Fibroblast of gingiva (primary cell): ENCODE measurements around the gene TOX3.

Source experiments
- DNase-seq: peaks from one replicate; pipeline ENCODE4 v3.0.0-alpha.2; 2011; ENCODE audit warnings: low read depth

Gene TOX3

DNA sequence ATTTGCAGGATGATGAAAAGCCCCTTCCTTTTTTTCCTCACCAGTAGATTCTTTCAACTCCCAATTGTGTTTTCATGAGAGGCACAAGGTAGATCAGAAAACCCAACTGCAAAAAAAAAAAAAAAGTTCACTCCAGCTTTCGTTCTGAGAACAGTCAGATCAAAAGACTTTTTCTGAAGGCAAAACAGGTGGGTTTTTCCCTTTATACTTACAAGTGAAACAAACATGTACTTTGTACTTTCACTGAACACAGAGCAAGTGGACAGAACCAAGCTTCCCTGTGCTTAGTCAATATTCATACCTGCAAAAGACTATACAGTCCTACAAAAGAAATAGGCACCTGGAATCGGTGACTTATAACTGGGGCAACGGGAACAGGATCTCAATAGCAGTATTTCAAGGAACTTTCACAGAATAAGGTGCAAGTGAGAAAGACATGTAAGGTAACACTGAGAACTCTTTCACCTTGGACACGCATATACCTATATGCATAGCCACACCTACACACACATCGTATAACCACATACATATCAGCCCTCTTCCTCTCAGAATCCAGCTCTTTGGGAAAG lies 54.1 kb downstream of the TOX3 start:
- DNase-seq: no peak

- DNase-seq: no peak
Observed at GRCh38 chr16:52491216-52491615, 55.7 kb downstream of the TOX3 start.

DNA sequence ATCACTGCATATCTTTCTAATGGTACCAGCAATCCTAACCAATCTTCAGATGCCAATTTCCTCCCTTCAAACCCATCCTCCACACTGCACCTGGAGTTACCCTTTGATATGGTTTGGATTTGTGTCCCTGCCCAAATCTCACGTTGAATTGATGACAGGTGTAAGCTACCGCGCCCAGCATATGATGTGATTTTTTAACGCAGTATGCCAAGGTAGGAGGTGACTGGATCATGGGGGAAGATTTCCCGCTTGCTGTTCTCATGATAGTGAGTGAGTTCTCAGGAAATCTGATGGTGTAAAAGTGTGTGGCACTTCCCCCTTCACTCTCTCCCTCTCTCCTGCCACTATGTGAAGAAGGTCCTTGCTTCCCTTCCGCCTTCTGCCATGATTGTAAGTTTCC lies 57.0 kb downstream of the TOX3 start:
- DNase-seq: no peak

- DNase-seq: no peak
Observed at GRCh38 chr16:52488837-52489289, 58.1 kb downstream of the TOX3 start.

DNA sequence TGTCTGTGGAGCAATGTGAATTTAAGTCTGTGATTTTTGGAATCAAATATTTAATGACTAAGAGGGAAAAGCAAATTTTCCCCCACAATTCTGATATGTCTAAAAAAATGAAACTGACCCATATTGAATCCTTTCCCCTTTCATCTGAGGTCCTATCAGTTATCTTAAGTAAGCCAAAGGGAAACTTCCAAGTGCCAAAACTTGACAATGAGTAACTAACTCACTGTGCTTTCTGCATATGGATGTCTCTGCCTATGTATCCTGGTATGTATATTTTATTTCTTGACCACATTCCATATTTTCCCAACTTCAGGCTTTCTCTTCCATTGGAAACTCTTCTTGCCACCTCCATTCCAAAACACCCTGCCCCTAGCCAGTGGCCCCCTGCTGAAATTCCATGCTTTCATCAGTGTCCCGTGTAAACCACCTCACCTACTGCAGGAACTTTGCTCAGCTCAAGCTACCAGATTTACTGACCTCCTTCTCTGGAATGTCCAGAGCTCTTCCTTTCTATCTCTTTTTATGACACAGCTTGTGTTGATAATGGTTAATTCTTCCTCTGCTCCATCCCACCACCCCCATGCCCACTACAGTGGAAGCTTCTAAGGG lies 59.0 kb downstream of the TOX3 start:
- DNase-seq: no peak

DNA sequence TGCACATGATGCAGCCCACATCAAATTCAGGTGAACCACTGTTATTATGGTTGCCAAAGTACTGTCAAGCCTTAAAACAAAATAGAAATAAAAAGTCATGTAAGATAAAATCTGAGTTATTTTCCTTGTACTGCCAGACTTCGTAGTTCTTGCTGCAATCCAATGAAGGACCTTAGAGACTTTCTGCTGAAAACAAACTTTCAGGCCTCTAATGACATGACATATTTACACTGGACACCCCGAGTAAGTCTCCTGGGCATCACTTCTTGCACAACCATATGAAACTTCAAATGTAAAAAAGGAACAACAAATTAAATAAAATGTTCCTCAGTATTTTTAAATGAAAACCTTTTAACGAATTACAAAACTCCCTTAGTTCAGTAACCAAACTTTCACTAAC lies 66.7 kb downstream of the TOX3 start:
- DNase-seq: no peak

DNA sequence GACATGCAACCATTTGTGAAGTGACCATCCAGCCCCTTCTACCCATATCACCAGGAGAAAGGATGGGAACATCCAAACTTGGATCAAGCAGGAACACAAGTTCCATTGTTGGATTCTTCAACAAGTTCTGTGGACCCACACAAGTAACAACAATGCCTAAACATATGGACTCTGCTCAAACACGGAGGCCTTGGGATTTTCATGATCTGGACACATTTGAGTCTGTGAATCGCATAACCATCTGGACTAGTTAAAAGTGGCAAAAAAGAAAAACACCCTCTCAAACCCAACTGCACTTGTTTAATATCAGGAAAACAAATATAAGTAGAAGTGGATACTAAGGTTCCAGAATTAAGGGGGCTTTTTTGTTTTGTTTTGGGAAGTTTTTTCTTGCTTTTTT lies 70.8 kb downstream of the TOX3 start:
- DNase-seq: no peak

- no peak for DNase-seq
Observed at GRCh38 chr16:52474679-52475078, 72.3 kb downstream of the TOX3 start.

- DNase-seq: no peak
Observed at GRCh38 chr16:52473096-52473495, 73.8 kb downstream of the TOX3 start.

- no peak for DNase-seq
Observed at GRCh38 chr16:52471650-52472370, 75.1 kb downstream of the TOX3 start.

DNA sequence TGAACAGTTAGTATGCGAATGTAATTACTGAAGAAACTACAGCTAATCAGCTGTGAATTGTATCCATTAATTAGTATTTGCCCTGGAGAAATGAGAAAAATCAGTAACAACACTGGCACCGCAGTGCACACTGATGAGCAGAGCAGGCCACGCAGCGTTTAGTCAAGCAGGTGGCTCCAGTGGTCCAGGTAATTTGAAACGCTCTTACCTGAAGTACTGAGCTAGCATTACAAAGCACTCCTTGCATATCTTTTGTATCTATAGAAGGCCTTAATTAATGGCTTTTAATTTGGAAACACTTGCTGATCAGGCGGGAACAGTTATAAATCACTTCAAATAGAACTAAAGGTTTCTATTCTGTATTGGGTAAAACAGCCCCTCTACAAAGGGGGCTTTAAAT lies 76.4 kb downstream of the TOX3 start:
- no peak for DNase-seq

DNA sequence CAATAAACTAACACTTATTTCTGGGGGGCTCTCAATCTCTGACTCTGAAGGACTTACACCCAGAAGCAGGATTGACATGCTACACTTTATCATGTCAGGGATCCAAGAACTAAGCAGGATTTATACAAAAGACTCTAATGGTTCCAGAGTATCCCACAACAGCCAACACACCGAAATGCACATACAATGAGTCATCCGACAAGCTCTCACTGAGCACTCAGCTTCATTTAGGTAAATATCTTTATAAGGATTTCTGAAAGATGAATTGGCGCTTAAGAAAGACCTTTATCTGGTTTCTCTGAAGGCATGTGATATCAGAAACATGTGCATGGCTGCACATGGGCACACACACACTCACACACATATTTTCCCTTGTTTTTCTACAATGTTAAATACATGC lies 77.2 kb downstream of the TOX3 start:
- DNase-seq: no peak

GRCh38 chr16:52469091-52469490 lies 77.9 kb downstream of the TOX3 start:
- DNase-seq: no peak

GRCh38 chr16:52467753-52468152 lies 79.2 kb downstream of the TOX3 start:
- no peak for DNase-seq

GRCh38 chr16:52466994-52467393 lies 79.9 kb downstream of the TOX3 start:
- no peak for DNase-seq

DNA sequence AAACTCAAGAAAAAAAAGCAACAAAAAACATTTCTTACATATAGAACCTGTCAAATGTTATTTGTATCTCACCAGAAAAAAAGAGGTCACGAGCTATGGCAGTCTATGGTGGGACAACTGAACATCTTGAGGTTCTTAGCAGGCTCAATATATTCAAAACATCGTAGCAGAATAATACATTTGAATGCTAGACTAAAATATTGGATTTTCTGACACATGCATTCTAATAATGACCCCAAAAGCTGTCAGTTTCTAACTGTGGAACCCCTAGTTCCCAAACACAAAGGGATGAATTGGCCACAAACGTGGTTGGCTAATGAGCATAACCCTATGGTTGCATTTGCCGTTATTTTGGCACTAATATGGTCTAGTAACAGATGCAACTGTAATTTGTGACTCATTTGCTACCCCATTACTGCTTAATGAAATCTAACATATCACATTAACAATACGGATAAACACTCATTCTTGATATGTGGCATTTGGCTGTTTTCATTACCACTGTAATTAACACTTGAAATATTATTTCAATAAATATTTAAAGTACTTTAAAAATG lies 81.2 kb downstream of the TOX3 start:
- no peak for DNase-seq

DNA sequence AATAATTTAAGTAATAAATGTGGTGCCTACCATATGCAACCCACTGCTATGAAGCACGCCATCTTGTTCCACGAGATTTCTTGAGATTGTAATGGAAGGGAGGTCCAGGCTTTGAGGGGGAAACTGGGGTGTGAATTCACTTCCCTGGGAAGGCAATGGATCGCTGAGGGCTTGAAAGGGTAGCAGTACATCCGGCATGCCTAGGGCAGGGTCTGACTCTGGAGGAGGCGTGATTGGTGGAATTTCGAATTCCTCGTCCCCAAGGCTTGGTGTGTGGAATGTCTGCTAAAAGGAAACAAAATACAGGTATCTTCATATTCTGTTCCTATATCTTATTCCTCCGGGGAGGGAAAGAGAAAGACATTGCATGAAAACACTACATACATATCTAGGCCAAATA lies 83.0 kb downstream of the TOX3 start:
- DNase-seq: no peak

DNA sequence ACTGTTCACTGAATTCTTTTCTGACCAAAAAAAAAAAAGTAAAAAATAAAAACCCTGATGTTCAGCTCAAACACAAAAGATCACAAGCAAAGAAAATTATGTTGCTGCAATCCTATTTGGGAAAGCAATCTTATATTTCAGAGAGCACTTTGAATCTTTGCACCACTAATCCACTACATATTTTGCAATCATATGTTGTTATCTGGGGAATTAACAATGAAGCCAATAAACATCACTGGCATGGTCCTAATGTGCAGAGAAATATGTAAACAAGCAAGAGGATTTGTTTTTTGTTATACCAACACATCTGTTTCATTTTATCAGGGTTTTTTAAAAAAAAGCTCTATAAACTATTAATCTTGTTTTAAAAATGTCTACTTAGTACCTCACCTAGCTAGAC lies 84.1 kb downstream of the TOX3 start:
- DNase-seq: no peak

- no peak for DNase-seq
Observed at GRCh38 chr16:52460639-52461178, 86.2 kb downstream of the TOX3 start.

- no peak for DNase-seq
Observed at GRCh38 chr16:52456368-52456767, 90.6 kb downstream of the TOX3 start.

- no peak for DNase-seq
Observed at GRCh38 chr16:52455549-52456277, 91.2 kb downstream of the TOX3 start.

DNA sequence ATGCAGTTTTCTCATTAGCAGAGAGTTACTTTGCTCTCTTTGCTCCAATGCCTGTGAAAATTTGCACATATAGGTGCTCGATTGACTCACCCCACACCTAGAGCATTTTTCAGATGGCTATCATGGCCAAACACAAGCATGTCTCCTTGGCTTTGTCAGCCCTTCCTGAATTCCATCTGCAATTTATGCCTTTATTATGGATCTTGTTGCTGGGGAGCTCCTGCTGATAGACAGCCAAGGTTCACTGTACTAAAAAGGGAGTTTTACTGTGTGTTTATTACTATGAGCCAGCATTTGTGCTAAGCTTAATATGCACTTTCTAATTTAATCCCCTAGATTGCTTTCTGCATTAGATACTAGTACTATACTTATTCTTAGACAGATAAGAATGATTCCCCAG lies 93.3 kb downstream of the TOX3 start:
- DNase-seq: no peak
